HCT116 (cell line): ENCODE measurements around the gene SART3.

Source experiments
- EZH2 ChIP-seq: fragments of 200-600 bp; sonication (generic); IDR thresholded peaks from 2 replicates; pipeline ENCODE4 v1.6.1; 2017; ENCODE audit warnings: antibody characterized with exemption, mixed run types
- RAD21 ChIP-seq: IDR thresholded peaks from 2 replicates; pipeline ENCODE4 v1.6.1; 2012; ENCODE audit warnings: low read depth, mild to moderate bottlenecking
- SP1 ChIP-seq: IDR thresholded peaks from 2 replicates; pipeline ENCODE4 v1.6.1; 2012; ENCODE audit warnings: low read depth
- TF ChIP-seq, protein P1 (sequence below): IDR thresholded peaks from 2 replicates; pipeline ENCODE4 v1.6.1; 2012; ENCODE audit warnings: low read depth
- TF ChIP-seq, protein P2 (sequence below): IDR thresholded peaks from 2 replicates; pipeline ENCODE4 v1.6.1; 2012

DNA sequence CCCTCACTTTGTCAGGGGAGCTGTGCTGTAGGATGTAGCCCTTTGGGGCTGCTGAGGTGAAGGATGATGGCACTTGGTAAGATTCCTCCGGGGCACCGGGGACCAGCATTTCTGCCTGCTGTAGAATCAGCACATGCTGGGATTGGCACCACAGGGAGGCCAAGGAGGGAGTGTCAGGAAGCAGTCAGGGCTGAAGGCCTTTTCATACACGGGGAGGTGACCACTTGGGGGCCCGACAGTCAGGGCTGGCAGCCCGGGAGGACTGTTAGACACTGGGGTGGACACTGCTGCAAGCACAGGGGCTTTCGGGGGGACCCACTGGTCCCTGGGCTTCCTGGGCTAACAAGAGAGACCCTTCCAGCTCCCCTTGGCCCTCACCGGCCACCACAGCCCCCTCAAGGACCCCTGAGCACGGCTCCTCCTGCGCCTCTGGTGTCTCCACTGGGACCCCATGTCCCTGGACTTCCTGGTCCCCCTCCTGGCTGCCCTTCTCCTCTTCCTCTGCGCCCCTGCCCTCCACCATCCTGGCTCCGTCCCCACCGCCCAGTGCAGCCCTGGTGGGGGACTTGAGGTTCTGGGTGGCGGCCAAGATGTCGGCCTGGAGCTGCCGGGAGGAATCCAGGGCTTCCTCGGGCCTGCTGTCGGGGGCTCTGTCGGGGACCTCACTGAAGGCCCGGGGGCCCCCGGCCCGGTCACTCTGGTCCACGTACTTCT is 30.5 kb upstream of the SART3 start:
- TF ChIP-seq, protein P1, sequence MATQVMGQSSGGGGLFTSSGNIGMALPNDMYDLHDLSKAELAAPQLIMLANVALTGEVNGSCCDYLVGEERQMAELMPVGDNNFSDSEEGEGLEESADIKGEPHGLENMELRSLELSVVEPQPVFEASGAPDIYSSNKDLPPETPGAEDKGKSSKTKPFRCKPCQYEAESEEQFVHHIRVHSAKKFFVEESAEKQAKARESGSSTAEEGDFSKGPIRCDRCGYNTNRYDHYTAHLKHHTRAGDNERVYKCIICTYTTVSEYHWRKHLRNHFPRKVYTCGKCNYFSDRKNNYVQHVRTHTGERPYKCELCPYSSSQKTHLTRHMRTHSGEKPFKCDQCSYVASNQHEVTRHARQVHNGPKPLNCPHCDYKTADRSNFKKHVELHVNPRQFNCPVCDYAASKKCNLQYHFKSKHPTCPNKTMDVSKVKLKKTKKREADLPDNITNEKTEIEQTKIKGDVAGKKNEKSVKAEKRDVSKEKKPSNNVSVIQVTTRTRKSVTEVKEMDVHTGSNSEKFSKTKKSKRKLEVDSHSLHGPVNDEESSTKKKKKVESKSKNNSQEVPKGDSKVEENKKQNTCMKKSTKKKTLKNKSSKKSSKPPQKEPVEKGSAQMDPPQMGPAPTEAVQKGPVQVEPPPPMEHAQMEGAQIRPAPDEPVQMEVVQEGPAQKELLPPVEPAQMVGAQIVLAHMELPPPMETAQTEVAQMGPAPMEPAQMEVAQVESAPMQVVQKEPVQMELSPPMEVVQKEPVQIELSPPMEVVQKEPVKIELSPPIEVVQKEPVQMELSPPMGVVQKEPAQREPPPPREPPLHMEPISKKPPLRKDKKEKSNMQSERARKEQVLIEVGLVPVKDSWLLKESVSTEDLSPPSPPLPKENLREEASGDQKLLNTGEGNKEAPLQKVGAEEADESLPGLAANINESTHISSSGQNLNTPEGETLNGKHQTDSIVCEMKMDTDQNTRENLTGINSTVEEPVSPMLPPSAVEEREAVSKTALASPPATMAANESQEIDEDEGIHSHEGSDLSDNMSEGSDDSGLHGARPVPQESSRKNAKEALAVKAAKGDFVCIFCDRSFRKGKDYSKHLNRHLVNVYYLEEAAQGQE: no peak
- TF ChIP-seq SP1 (no peak), RAD21 (no peak), EZH2 (no peak)
- TF ChIP-seq, protein P2, sequence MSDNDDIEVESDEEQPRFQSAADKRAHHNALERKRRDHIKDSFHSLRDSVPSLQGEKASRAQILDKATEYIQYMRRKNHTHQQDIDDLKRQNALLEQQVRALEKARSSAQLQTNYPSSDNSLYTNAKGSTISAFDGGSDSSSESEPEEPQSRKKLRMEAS: no peak
